Measurements from ENCODE around the gene MRPL20.

MRPL20 gene

DNA sequence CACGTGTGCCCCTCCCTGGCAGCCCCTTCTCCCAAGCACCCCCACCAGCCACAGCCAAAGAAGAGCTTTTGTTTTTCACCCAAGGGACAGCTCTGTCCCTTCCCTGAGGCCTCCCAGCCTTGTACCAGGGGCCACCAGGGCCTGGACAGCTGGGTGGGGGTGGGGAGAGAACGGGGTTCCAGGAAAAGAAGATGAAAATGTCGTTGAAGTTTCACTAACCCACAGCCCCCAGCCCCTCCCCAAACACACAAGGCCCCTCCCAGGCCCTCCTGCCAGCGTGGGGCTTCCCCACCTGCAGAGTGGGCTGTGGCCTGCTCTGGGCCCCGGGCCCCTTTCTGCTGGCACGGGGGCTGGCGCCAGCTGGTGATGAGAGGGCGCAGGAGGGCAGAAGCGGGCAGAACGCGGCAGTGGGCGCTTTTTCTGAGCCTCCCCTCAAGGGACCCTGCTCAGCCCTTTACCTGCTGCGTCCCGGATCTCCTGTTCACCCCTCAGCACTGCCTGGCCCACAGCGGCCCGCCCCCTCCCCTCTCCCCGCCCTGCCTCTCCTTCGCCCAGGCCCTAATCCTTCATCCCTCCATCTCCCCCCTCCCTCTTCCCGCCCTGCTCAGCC is 19.5 kb upstream of the MRPL20 start:
- DNase-seq (ENCODE audit: low read depth), result no peak
- no peak overlapping the region for H3K4me3 ChIP-seq (ENCODE audit: low read length)
- TF ChIP-seq, protein P1, sequence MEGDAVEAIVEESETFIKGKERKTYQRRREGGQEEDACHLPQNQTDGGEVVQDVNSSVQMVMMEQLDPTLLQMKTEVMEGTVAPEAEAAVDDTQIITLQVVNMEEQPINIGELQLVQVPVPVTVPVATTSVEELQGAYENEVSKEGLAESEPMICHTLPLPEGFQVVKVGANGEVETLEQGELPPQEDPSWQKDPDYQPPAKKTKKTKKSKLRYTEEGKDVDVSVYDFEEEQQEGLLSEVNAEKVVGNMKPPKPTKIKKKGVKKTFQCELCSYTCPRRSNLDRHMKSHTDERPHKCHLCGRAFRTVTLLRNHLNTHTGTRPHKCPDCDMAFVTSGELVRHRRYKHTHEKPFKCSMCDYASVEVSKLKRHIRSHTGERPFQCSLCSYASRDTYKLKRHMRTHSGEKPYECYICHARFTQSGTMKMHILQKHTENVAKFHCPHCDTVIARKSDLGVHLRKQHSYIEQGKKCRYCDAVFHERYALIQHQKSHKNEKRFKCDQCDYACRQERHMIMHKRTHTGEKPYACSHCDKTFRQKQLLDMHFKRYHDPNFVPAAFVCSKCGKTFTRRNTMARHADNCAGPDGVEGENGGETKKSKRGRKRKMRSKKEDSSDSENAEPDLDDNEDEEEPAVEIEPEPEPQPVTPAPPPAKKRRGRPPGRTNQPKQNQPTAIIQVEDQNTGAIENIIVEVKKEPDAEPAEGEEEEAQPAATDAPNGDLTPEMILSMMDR (IDR thresholded peaks at IDR 0.05; ENCODE audit: insufficient read depth, low read depth, low read length, missing control alignments), result no peak

DNA sequence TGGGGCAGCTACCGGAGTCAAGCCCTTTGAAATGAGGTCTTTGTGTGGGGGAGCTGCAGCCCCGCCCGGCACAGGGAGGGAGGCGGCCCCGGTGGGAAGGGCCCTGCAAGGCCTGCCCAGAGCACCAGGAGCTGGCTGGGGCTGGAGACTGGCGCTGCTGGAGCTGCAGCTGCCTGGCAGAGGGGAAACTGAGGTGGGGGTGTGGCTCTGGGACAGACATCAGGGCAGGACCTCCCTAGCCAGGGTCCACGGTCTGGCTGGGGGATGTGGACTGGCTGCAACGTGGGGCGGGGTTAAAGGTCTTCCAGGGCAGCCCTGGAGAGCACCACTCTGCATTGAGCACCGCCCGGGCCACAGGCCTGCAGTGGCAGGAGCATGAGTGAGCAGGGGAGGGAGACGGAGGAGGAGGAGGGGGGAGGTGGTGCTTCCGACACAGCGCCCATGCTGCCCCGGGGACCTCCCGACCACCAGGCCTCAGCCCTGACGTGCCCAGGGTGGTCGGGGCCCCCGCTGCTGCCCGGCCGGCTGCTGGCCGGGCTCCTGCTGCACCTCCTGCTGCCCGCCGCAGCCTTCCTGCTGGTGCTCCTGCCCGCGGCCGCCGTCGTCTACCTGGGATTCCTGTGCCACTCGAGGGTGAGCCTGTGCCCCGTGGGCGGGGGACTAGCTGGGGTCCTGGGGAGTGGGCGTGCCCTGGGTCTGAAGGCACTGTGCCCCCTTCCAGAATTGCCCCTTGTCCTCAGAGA is 18.8 kb upstream of the MRPL20 start:
- TF ChIP-seq, protein P1 (IDR thresholded peaks at IDR 0.05; ENCODE audit: insufficient read depth, low read depth, low read length, missing control alignments), result no peak
- DNase-seq (ENCODE audit: low read depth), result no peak
- no peak overlapping the region for H3K4me3 ChIP-seq (ENCODE audit: low read length)

DNA sequence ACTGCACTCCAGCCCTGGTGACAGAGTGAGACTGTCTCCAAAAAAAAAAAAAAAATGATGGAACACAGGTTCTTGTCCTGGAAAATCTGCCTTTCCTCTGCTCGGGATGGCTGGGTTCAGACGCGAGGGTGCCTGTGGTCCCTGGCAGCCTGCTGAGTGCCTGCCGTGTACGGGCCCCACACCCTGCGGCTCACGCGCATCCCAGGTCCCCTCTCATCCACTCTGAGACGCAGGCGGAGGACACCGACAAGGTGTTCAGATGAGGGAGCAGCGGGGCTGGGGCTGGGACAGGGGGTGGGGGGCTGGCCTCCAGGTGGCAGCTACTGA is 18.3 kb upstream of the MRPL20 start:
- no peak for DNase-seq (ENCODE audit: low read depth)
- no peak overlapping the region for H3K4me3 ChIP-seq (ENCODE audit: low read length)
- TF ChIP-seq, protein P1 (IDR thresholded peaks at IDR 0.05; ENCODE audit: insufficient read depth, low read depth, low read length, missing control alignments), result no peak

DNA sequence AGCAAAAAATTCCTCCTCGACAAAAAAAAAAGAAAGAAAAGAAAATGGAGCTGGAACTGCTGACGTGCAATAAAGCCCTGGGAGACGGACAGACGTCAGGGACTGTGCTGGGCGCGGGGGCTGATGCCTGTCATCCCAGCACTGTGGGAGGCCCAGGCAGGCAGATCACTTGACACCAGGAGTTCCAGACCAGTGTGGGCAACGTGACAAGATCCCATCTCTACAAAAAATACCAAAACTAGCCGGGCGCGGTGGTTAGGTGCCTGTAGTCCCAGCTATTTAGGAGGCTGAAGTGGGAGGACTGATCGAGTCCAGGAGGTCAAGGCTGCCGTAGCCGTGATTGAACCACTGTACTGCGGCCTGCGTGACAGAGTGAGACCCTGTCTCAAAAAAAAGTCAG is 17.6 kb upstream of the MRPL20 start:
- no peak for DNase-seq (ENCODE audit: low read depth)
- H3K4me3 ChIP-seq (ENCODE audit: low read length), result no peak overlapping the region
- TF ChIP-seq, protein P1 (IDR thresholded peaks at IDR 0.05; ENCODE audit: insufficient read depth, low read depth, low read length, missing control alignments), result no peak

DNA sequence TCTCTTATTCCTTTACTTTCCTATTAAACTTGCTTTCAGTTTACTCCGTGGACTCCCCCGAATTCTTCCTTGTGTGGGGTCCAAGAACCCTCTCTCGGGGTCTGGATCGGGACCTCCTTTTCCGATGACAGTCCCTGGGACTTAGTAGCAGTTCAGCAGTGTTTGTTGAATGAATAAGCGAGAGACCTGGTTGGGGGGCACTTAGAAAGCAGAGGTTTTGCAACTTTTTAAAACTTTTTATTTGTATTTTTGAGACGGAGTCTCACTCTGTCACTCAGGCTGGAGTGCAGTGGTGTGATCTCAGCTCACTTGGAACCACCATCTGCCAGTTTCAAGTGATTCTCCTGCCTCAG is 16.1 kb upstream of the MRPL20 start:
- no peak overlapping the region for H3K4me3 ChIP-seq (ENCODE audit: low read length)
- TF ChIP-seq, protein P1 (IDR thresholded peaks at IDR 0.05; ENCODE audit: insufficient read depth, low read depth, low read length, missing control alignments), result no peak
- no peak for DNase-seq (ENCODE audit: low read depth)

DNA sequence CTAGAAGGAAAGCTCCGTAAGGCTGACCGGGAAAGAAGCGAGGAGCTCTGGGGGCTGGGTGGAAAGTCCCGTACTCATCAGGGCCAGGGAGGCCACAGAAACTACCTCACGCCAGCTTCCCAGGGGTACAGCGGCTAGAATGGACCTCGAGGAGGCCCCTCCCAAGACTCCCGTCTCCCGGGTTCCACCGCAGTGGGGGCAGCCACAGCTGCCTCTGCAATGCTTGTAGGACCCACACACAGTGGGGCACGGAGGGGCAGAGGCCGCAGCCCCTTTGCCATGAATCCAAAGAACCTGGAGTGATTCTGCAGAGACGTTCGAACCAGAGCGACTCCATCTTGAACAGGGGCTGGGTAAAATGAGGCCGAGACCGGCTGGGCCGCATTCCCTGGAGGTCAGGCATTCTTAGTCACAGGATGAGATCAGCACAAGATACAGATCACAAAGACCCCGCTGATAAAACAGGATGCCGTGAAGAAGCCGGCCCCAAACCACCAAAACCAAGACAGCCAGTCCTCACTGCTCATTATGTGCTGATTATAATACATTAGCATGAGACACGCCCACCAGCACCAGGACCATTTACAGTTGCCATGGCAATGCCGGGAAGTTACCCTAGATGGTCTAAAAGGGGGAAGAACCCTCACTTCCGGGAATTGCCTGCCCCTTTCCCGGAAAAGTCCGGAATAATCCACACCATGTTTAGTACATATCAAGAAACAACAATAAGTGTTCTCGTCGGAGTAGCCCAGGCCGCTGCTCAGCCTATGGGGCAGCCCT is 15.6 kb upstream of the MRPL20 start:
- H3K4me3 ChIP-seq (ENCODE audit: low read length), result no peak overlapping the region
- peak; percentile 80 for DNase-seq (ENCODE audit: low read depth)
- TF ChIP-seq, protein P1 (IDR thresholded peaks at IDR 0.05; ENCODE audit: insufficient read depth, low read depth, low read length, missing control alignments), result no peak
